Measurements from ENCODE around the gene IGSF5.
"Not testable (repeated sequence)": the region's sequence is repeated elsewhere in the genome, so short reads cannot be mapped to it uniquely, and the experiment has no call there.

IGSF5 gene

GRCh38 chr21:39738566-39738965 lies 6.4 kb upstream of the IGSF5 start:
- DNase-seq (ENCODE audit: low read depth in 2 of 2): no peak

DNA sequence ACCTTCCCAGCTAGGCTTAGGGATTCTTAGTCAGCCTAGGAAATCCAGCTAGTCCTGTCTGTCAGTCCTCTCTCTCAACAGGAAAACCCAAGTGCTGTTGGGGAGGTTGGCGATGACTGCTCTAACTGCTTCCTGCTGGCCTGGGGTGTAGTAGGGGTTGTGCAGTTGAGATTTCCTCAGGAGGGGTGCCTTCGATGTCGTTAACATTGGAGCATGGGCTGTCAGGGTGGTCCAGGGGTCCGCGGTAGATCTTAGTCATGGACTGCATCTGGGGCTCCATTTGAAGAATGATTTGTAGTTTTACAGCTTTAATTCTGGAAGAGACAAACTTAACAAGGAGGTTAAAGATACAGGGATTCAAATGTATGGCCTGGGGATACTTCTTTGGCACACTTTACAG lies 5.5 kb upstream of the IGSF5 start:
- not testable (repeated sequence) for DNase-seq (ENCODE audit: low read depth in 2 of 2)

DNA sequence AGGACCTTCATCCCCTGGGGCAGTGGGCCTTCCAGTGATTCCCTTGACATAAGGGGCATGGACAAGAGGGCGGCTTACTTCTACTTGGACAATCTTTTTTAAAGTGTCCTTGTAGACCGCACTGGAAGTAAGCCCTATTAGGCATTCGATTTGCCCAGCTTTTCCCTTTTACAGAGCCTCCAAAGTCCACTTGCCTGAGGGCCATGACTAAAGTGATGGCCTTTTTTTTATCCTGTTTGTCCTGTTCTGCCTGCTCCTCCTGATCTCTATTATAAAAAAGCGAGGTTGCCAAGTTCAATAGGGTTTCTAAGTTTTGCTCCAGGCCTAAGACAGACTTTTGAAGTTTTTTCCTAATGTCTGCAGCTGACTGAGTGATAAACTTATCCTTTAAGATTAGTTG lies 2.4 kb upstream of the IGSF5 start:
- not testable (repeated sequence) for DNase-seq (ENCODE audit: low read depth in 2 of 2)

GRCh38 chr21:39745332-39745731 lies 349 bp downstream of the IGSF5 start:
- not testable (repeated sequence) for DNase-seq (ENCODE audit: low read depth in 2 of 2)

DNA sequence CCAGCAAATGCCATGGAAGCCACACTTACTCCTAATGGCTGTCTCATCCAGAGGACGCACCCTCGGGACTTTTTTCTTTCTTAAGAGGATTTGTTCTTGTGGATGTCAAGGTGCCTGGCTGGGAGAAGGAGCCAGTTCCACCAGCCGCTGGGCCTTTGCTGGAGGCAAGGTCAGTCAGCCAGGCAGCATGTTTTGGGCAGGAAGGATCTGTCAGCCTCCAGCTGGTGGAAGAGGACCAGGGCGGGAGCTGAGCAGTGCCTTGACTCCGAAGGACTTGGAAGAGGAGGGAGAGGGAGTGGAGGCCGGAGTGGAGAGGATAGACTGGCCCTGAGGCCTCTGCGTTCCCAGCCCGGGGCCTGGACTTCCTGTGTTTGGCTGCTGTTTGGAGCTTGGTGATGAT lies 5.7 kb downstream of the IGSF5 start:
- DNase-seq (ENCODE audit: low read depth in 2 of 2): no peak

GRCh38 chr21:39754811-39755210 lies 9.8 kb downstream of the IGSF5 start:
- DNase-seq (ENCODE audit: low read depth in 2 of 2): no peak

DNA sequence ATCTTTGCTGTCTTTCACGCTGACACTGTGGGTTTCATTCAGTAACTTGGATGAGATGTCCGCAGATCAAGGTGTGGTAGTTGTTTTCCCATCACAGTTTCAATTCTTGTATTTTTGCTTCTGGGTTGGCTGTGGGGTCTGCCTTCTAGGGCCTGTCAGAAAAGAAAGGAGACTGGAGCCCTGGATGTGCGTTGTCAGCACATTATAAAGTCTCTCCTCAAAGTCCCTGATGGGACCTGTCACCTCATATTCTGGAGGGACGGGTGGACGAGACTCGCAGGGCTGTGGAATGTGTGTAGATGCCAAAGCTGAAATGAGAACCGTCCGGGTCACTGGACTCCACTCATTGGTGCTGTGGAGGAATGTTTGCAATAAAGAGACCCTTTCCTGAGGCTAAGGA lies 11.3 kb downstream of the IGSF5 start:
- DNase-seq (ENCODE audit: low read depth in 2 of 2): no peak

- DNase-seq (ENCODE audit: low read depth in 2 of 2): no peak
Observed at GRCh38 chr21:39763272-39763970, 18.4 kb downstream of the IGSF5 start.

DNA sequence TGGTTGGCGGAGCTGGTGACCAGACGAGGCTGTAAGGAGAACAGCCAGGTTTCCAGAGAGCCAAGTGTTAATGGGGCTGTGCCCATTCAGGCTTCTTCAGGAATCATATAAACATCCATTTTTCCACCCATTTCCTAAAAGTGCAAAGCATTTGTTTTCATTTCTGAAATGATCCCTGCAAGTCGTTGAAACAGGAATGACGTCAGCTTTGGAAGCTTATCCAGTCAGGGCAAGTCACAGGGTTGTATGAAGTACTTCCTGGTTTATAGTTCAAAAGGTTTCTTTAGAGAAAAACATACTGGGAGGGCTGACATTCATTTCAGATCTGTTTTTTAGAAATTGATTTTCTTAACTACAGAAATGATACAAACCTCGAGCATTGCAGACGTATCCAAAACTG lies 29.2 kb downstream of the IGSF5 start:
- no peak for DNase-seq (ENCODE audit: low read depth in 2 of 2)

DNA sequence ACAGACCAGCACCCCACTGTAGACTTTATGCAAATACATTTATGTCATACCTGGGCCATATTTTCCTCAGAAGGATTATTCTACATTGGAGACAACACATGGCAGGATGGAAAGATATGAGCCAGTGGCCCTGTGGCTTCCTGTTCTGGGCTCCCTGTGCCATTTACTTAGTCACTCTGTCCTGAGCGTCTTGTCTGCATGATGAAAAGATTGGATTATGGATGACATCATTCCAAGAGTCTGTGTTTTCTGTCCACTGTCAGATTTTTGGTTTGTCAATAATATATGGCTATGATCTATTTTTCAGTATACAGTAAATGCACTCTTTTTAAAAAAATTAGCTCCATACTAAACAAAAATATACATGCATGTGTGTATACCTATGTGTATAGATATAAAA lies 30.8 kb downstream of the IGSF5 start:
- no peak for DNase-seq (ENCODE audit: low read depth in 2 of 2)

DNA sequence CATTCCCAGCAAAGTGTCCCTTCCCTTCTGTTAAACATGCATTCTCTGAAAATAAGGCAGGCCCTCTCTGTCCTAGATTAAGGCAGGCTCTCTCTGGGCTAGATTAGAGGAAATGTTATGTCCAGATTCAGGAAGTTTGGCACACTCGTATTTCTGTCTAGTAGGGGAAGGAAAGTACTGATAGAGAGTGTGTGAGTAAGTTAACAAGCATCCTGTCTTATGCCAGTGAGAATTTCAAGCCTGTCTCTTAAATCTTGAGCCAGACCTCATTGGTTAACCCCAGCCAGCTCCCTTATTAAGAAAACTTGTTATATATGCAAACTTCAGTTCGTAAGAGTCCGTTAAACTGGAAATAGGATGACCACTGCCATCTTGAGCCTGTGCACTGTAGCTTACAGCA lies 31.6 kb downstream of the IGSF5 start:
- DNase-seq (ENCODE audit: low read depth in 2 of 2): no peak

- DNase-seq (ENCODE audit: low read depth in 2 of 2): no peak
Observed at GRCh38 chr21:39781331-39781730, 36.3 kb downstream of the IGSF5 start.

DNA sequence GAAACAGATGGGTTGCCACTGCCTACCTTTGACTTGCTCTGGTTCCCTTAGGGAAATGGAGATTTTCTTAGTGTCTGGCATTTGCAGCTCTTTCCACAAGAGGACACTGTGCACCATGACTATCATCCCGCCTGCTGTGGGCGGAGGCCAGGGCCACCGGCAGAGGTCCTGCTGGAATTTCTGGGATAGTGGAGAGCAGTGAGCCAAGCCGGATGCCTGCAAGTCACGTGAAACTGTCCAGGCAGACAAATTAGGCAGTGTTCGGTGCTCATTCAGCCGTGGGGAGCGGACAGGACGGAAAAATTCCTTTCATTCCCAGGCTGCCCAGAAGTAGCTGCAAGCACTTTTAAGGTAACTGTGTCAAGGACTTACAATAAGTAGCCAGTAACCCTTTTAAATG lies 43.4 kb downstream of the IGSF5 start:
- DNase-seq (ENCODE audit: low read depth in 2 of 2): no peak

DNA sequence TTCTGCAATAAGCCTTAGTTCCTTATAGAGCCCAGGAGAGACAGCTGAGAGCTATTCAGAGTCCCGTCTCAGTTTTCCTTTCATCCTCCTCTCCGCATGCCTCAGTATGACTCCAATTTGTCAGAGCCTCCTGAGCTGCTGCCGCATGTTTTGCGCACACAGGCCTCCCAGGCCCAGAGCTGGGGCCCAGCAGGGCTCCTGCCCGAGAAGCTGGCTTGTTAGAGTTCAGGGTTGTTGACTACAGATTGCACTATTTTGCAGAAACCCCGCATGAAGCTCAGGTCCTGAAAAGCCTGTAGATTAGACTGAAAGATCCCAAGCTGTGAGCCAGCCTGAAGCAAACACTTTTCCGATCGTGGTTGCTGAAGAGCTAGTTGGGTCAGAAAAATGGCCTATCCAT lies 51.5 kb downstream of the IGSF5 start:
- DNase-seq (ENCODE audit: low read depth in 2 of 2): no peak

- no peak for DNase-seq (ENCODE audit: low read depth in 2 of 2)
Observed at GRCh38 chr21:39799178-39799577, 54.2 kb downstream of the IGSF5 start.

GRCh38 chr21:39800311-39800710 lies 55.3 kb downstream of the IGSF5 start:
- no peak for DNase-seq (ENCODE audit: low read depth in 2 of 2)

- no peak for DNase-seq (ENCODE audit: low read depth in 2 of 2)
Observed at GRCh38 chr21:39802217-39802616, 57.2 kb downstream of the IGSF5 start.

DNA sequence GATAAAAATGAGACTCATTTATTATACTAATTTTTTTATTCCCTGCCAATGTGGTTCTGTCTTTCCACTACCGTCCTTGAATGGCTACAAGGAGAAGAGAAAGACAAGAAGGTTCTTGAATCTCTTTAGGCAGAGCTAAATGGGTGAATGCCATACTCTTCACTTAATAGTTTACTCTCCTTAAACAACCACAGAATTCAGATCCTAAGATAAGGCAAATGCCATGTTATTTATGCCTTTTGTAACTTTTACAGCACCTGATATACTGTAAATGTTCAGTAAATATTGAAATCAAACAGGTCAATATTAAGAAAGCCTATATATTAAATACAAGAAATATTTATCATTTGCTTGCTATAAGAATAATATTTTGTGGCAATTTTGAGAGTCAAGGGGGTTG lies 58.4 kb downstream of the IGSF5 start:
- no peak for DNase-seq (ENCODE audit: low read depth in 2 of 2)

GRCh38 chr21:39804240-39804639 lies 59.3 kb downstream of the IGSF5 start:
- no peak for DNase-seq (ENCODE audit: low read depth in 2 of 2)

DNA sequence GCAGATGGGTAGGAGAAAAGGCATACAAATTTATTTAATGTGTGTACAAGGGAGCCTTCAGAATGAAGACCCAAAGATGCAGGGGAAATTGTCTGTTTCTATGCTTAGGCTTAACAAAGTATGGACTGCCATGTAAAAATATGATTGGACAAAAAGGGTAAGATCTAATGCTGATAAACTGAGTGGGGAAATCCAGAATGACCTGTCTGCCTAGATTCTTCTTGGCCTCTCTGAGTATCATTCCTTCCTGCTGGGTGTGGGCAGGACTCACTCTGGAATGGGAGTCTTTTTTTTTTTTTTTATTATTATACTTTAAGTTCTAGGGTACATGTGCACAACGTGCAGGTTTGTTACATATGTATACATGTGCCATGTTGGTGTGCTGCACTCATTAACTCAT lies 61.0 kb downstream of the IGSF5 start:
- DNase-seq (ENCODE audit: low read depth in 2 of 2): no peak

- no peak for DNase-seq (ENCODE audit: low read depth in 2 of 2)
Observed at GRCh38 chr21:39807738-39808137, 62.8 kb downstream of the IGSF5 start.

GRCh38 chr21:39809936-39810335 lies 65.0 kb downstream of the IGSF5 start:
- no peak for DNase-seq (ENCODE audit: low read depth in 2 of 2)

DNA sequence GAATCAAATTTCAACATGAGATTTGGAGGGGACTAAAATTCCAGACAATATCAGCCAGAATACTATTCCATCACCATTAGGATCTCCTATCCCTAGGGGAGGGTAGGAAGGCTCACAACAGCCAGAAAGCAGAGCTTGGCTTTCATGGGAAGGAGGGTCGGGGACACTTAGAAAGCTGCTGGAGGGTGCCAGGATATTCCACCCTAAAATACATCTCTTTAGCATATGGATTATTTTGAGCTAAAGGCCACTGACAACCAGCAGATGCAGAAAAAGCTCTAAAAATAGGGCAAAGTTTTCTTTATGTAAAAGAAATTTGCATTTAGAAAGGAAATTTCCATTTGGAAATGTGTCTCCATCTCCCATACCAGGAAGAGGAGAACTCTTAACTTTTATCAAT lies 68.0 kb downstream of the IGSF5 start:
- DNase-seq (ENCODE audit: low read depth in 2 of 2): no peak

DNA sequence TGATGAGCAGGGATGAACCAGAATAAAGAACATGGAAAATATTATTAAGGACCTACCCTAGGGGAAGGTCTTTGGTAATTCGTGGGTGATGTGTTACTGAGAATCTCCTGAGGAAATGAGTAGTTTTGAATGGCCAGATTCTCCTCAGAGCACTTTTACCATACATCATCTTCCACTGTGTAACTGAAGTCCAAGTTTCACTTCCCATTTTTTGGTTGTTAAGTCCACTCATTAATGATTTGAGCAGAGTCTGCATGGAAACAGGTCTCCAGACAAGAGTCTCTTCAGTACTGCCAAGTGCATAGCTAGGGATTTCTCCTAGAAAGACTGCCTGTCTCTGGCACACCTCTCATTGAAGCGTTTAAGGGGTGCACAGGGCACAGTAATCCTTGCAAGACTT lies 73.6 kb downstream of the IGSF5 start:
- DNase-seq (ENCODE audit: low read depth in 2 of 2): no peak
